GM23338 (cell line): ENCODE data around the gene DYSF. TPM values are rescaled to one million over a fixed set of nuclear protein-coding genes. Genes with fewer than 3 reads are reported as not detected.

Source experiments
- ATAC-seq: fragments of 200-7000 bp; cut with Tn5 transposase; 3 replicates; pipeline ENCODE4 v1.9.1; 2020
- DNase-seq: peaks from one replicate; pipeline ENCODE4 v3.0.0-alpha.2; 2015; ENCODE audit warnings: low spot score
- H2AFZ ChIP-seq: fragments of 200-600 bp; sonication (generic); 2 replicates; pipeline ENCODE4 v1.8.0; 2016; ENCODE audit warnings: antibody characterized with exemption, mild to moderate bottlenecking, moderate library complexity
- H3F3A ChIP-seq: fragments of 200-600 bp; sonication (generic); replicated peaks from 2 replicates; pipeline ENCODE4 v1.8.0; 2017; ENCODE audit warnings: antibody characterized with exemption, mixed run types, low read depth
- H3K27ac ChIP-seq: fragments of 200-600 bp; sonication (generic); 2 replicates; pipeline ENCODE4 v1.6.1; 2016; ENCODE audit warnings: low read depth
- H3K27me3 ChIP-seq: fragments of 200-600 bp; sonication (generic); 2 replicates; pipeline ENCODE4 v1.8.0; 2016; ENCODE audit warnings: mild to moderate bottlenecking, mixed run types, moderate library complexity; ENCODE audit not compliant: insufficient read depth
- H3K36me3 ChIP-seq: fragments of 200-600 bp; sonication (generic); 2 replicates; pipeline ENCODE4 v1.8.0; 2016; ENCODE audit warnings: mild to moderate bottlenecking; ENCODE audit not compliant: insufficient read depth
- H3K4me1 ChIP-seq: fragments of 200-600 bp; sonication (generic); 2 replicates; pipeline ENCODE4 v1.8.0; 2016; ENCODE audit warnings: mild to moderate bottlenecking, moderate library complexity; ENCODE audit not compliant: insufficient read depth
- H3K4me2 ChIP-seq: fragments of 200-600 bp; sonication (generic); 2 replicates; pipeline ENCODE4 v1.7.1; 2017; ENCODE audit warnings: mixed run types
- H3K4me3 ChIP-seq: fragments of 200-600 bp; sonication (generic); 2 replicates; pipeline ENCODE4 v1.6.1; 2016; ENCODE audit warnings: mixed run types
- H3K79me2 ChIP-seq: fragments of 200-600 bp; sonication (generic); replicated peaks from 2 replicates; pipeline ENCODE4 v1.8.0; 2017; ENCODE audit warnings: mild to moderate bottlenecking; ENCODE audit not compliant: insufficient read depth
- H3K9me2 ChIP-seq: fragments of 200-600 bp; sonication (generic); 2 replicates; pipeline ENCODE4 v1.8.0; 2017; ENCODE audit not compliant: insufficient read depth
- H4K20me1 ChIP-seq: fragments of 200-600 bp; sonication (generic); replicated peaks from 2 replicates; pipeline ENCODE4 v1.8.0; 2017; ENCODE audit warnings: mild to moderate bottlenecking; ENCODE audit not compliant: insufficient read depth
- H3K27ac Mint-ChIP-seq: 2 replicates; pipeline ENCODE4 v1.8.0; 2020; ENCODE audit warnings: inconsistent platforms, mild to moderate bottlenecking, moderate library complexity, mixed read lengths
- H3K27me3 Mint-ChIP-seq: 3 replicates; pipeline ENCODE4 v1.8.0; 2022; ENCODE audit warnings: low read depth, mild to moderate bottlenecking, moderate library complexity, mixed read lengths, inconsistent platforms; ENCODE audit not compliant: insufficient read depth, poor library complexity
- H3K36me3 Mint-ChIP-seq: 3 replicates; pipeline ENCODE4 v1.8.0; 2021; ENCODE audit warnings: low read depth, mild to moderate bottlenecking, inconsistent platforms, moderate library complexity, mixed read lengths
- H3K4me1 Mint-ChIP-seq: 3 replicates; pipeline ENCODE4 v1.8.0; 2020; ENCODE audit warnings: mild to moderate bottlenecking, inconsistent platforms, mixed read lengths
- H3K4me3 Mint-ChIP-seq: 3 replicates; pipeline ENCODE4 v1.8.0; 2021; ENCODE audit warnings: moderate library complexity, mild to moderate bottlenecking, inconsistent platforms, mixed read lengths
- H3K9me3 Mint-ChIP-seq: 3 replicates; pipeline ENCODE4 v1.8.0; 2020; ENCODE audit warnings: moderate library complexity, mild to moderate bottlenecking, inconsistent platforms, mixed read lengths
- CREB1 ChIP-seq: fragments of 250-450 bp; sonication (Bioruptor Pico); IDR thresholded peaks from 2 replicates; pipeline ENCODE4 v1.5.0; 2020; ENCODE audit warnings: low read depth, mild to moderate bottlenecking, moderate library complexity
- EZH2 ChIP-seq: fragments of 200-600 bp; sonication (generic); IDR thresholded peaks from one replicate; pipeline ENCODE4 v1.8.0; 2017; ENCODE audit warnings: antibody characterized with exemption, mild to moderate bottlenecking, low read depth; ENCODE audit not compliant: unreplicated experiment
- EZH2phosphoT487 ChIP-seq: fragments of 200-600 bp; sonication (generic); IDR thresholded peaks from one replicate; pipeline ENCODE4 v1.8.1; 2018; ENCODE audit warnings: antibody characterized with exemption; ENCODE audit not compliant: unreplicated experiment
- ZNF114 ChIP-seq: fragments of 250-450 bp; sonication (Bioruptor Pico); IDR thresholded peaks from 2 replicates; pipeline ENCODE4 v1.5.0; 2020; ENCODE audit warnings: mild to moderate bottlenecking, moderate library complexity
- ZNF331 ChIP-seq: fragments of 250-450 bp; sonication (Bioruptor Pico); IDR thresholded peaks from 2 replicates; pipeline ENCODE4 v1.5.0; 2020; ENCODE audit warnings: low read depth, mild to moderate bottlenecking, moderate library complexity
- polyA plus RNA-seq: library from polyadenylated mRNA; unstranded; fragments of >200 nt; fragmentation: Nextera tagmentation; extraction: Ambion mirVana; gene quantifications from 2 replicates; pipeline ENCODE4 v1.2.1, GENCODE V29; 2016
- total RNA-seq: library from RNA; depleted of rRNA; stranded (reverse); fragments of >200 nt; shearing (Covaris generic); gene quantifications from 2 replicates; pipeline ENCODE4 v1.2.3, GENCODE V29; 2014
- TF ChIP-seq, protein P1 (sequence below): IDR thresholded peaks from one replicate; pipeline ENCODE4 v1.6.1; 2018; ENCODE audit warnings: antibody characterized with exemption; ENCODE audit not compliant: unreplicated experiment
- TF ChIP-seq, protein P2 (sequence below), 2 experiments: fragments of 200-600 bp in 1 of 2; sonication (generic) in 1 of 2; conservative IDR thresholded peaks; 2 replicates each; pipeline versions ENCODE4 v1.5.1 to v1.6.1; 2016 to 2017; ENCODE audit warnings: antibody characterized with exemption in 2 of 2, low read depth in 2 of 2, mild to moderate bottlenecking in 2 of 2, moderate library complexity in 1 of 2

Gene DYSF
- total and polyA plus RNA-seq, 2 experiments from 2014 or later, result 7.3 to 21.3 TPM

DNA sequence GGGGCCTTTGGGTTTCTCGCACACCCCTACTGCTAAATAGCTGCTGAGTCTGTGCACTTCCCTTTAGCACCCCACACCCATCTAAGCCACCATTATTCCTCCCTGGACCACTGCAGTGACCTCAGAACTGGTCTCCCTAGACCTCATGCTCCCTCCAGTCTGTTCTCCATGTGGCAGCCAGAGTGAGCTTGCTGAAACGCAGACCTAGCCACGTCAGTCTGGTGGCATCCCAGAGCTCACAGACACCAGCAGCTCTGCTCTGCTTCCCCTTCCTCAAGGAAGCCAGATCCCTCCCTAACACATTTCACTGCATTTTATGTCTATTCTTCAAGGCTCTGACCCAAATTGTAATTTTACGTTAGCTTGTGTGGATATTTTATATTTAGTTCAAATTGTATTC lies 144.4 kb downstream of the DYSF start:
- Histone ChIP-seq H3F3A (no peaks in the 10 kb centered on the region), H3K79me2 (no peaks in the 10 kb centered on the region), H3K27ac (no peak overlapping the region), H2AFZ (no peak overlapping the region), H3K4me1 (no peaks in the 10 kb centered on the region), H3K36me3 (no peaks in the 10 kb centered on the region), H3K4me2 (no peak overlapping the region), H4K20me1 (no peaks in the 10 kb centered on the region; the same call in 1 of the 2 replicates), H3K27me3 (no peaks in the 10 kb centered on the region), H3K9me2 (no peaks in the 10 kb centered on the region), H3K4me3 (no peak overlapping the region)
- Mint-ChIP-seq H3K9me3 (no peaks in the 10 kb centered on the region), H3K4me3 (no peak overlapping the region), H3K36me3 (peaks cover 7% of the 10 kb centered on the region; the same call in 1 of the 3 replicates), H3K27ac (no peak overlapping the region), H3K27me3 (peaks cover 8% of the 10 kb centered on the region), H3K4me1 (no peaks in the 10 kb centered on the region; the same call in 1 of the 3 replicates)
- DNase-seq (no peak), ATAC-seq (no peak)
- TF ChIP-seq, protein P1, sequence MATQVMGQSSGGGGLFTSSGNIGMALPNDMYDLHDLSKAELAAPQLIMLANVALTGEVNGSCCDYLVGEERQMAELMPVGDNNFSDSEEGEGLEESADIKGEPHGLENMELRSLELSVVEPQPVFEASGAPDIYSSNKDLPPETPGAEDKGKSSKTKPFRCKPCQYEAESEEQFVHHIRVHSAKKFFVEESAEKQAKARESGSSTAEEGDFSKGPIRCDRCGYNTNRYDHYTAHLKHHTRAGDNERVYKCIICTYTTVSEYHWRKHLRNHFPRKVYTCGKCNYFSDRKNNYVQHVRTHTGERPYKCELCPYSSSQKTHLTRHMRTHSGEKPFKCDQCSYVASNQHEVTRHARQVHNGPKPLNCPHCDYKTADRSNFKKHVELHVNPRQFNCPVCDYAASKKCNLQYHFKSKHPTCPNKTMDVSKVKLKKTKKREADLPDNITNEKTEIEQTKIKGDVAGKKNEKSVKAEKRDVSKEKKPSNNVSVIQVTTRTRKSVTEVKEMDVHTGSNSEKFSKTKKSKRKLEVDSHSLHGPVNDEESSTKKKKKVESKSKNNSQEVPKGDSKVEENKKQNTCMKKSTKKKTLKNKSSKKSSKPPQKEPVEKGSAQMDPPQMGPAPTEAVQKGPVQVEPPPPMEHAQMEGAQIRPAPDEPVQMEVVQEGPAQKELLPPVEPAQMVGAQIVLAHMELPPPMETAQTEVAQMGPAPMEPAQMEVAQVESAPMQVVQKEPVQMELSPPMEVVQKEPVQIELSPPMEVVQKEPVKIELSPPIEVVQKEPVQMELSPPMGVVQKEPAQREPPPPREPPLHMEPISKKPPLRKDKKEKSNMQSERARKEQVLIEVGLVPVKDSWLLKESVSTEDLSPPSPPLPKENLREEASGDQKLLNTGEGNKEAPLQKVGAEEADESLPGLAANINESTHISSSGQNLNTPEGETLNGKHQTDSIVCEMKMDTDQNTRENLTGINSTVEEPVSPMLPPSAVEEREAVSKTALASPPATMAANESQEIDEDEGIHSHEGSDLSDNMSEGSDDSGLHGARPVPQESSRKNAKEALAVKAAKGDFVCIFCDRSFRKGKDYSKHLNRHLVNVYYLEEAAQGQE, result no peak

DNA sequence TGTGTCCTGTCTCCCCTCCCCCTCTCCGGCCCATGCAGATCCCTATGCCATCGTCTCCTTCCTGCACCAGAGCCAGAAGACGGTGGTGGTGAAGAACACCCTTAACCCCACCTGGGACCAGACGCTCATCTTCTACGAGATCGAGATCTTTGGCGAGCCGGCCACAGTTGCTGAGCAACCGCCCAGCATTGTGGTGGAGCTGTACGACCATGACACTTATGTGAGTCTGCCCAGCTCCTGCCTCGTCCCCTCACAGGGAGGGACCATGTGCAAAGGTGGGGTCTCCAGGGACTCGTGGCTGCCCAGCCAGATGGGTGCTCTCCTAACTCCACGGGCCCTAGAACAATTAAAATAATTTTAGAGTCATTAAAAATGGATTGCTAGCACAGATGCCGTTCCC lies 145.2 kb downstream of the DYSF start:
- Histone ChIP-seq H3K4me2 (no peak overlapping the region), H2AFZ (no peak overlapping the region), H4K20me1 (no peaks in the 10 kb centered on the region; the same call in 1 of the 2 replicates), H3K27me3 (no peaks in the 10 kb centered on the region), H3K27ac (no peak overlapping the region), H3K9me2 (no peaks in the 10 kb centered on the region), H3K36me3 (no peaks in the 10 kb centered on the region), H3K79me2 (no peaks in the 10 kb centered on the region), H3K4me1 (no peaks in the 10 kb centered on the region), H3K4me3 (no peak overlapping the region), H3F3A (no peaks in the 10 kb centered on the region)
- H3K27ac Mint-ChIP-seq, result no peak overlapping the region
- H3K4me3 Mint-ChIP-seq, result no peak overlapping the region
- no peak for DNase-seq
- no peak for ATAC-seq
- H3K4me1 Mint-ChIP-seq, result peaks cover 6% of the 10 kb centered on the region; the same call in 2 of the 3 replicates
- no peaks in the 10 kb centered on the region for H3K9me3 Mint-ChIP-seq
- H3K27me3 Mint-ChIP-seq, result peaks cover 8% of the 10 kb centered on the region
- peaks cover 7% of the 10 kb centered on the region; the same call in 1 of the 3 replicates for H3K36me3 Mint-ChIP-seq
- TF ChIP-seq, protein P2, sequence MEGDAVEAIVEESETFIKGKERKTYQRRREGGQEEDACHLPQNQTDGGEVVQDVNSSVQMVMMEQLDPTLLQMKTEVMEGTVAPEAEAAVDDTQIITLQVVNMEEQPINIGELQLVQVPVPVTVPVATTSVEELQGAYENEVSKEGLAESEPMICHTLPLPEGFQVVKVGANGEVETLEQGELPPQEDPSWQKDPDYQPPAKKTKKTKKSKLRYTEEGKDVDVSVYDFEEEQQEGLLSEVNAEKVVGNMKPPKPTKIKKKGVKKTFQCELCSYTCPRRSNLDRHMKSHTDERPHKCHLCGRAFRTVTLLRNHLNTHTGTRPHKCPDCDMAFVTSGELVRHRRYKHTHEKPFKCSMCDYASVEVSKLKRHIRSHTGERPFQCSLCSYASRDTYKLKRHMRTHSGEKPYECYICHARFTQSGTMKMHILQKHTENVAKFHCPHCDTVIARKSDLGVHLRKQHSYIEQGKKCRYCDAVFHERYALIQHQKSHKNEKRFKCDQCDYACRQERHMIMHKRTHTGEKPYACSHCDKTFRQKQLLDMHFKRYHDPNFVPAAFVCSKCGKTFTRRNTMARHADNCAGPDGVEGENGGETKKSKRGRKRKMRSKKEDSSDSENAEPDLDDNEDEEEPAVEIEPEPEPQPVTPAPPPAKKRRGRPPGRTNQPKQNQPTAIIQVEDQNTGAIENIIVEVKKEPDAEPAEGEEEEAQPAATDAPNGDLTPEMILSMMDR (conservative IDR thresholded peaks at IDR 0.05; ENCODE audit: low read depth in 2 of 2), result no peak
- TF ChIP-seq EZH2 (no peak), EZH2phosphoT487 (no peak), ZNF114 (CRISPR knock-in tag) (no peak), ZNF331 (CRISPR knock-in tag) (no peak), CREB1 (CRISPR knock-in tag) (no peak)
- TF ChIP-seq, protein P1, result no peak
